HG02759 (cell line): Measurements from ENCODE around the gene JSRP1.
A peak's percentile ranks its signal among the peaks of the same experiment; 100 is the strongest.
"Not testable (repeated sequence)": the region's sequence is repeated elsewhere in the genome, so short reads cannot be mapped to it uniquely, and the experiment has no call there.

Experiments used
- ATAC-seq: cut with Tn5 transposase; IDR thresholded peaks from one replicate; pipeline ENCODE4 v1.9.1; 2021; ENCODE audit warnings: mild to moderate bottlenecking, moderate library complexity; ENCODE audit not compliant: unreplicated experiment

The JSRP1 gene

DNA sequence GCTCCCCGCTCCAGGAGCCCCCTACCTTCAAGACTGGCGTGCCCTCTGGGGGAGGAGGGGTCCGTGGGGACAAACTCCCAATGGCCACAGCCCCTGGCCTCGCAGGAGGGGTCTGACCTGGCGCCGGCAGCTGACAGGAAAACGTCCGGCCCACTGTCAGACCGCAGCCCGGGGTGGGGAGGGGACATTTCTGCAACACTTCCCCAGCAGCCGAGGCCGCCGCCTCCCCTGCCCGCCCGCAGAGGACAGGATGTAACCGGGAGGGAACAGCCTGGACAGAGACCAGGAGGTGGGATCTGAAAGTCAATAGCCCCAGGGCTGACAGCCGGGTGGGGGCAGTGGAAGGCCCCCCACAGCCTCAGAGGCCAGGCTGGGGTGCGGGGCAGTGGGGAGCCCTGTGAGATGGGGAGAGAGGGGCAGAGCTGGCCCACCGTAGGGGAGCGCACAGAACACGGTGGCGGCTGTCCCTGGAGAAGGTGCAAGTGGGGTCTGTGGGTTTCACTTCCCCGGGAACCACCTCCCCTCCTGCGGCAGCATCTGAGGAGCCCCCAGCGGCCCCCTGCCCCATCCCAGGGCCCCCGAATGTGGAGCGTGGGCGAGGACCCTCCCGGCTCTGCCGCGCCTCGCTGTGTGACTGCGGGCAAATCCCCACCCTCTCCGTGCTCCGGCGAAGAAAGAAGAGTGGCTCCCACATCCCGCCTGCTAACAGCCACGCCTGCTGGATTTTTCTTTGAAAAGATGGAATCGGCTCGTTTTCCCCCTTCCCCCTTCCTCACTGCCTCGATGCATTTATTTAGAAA, 26.0 kb upstream of the JSRP1 start, which contains the start of gene PEAK3:
TSS of gene PEAK3 (minus strand) at position 114 of the 800 bp plus-strand sequence. CDS start 1,244 bp downstream, outside the sequence.
- ATAC-seq, result no peak

DNA sequence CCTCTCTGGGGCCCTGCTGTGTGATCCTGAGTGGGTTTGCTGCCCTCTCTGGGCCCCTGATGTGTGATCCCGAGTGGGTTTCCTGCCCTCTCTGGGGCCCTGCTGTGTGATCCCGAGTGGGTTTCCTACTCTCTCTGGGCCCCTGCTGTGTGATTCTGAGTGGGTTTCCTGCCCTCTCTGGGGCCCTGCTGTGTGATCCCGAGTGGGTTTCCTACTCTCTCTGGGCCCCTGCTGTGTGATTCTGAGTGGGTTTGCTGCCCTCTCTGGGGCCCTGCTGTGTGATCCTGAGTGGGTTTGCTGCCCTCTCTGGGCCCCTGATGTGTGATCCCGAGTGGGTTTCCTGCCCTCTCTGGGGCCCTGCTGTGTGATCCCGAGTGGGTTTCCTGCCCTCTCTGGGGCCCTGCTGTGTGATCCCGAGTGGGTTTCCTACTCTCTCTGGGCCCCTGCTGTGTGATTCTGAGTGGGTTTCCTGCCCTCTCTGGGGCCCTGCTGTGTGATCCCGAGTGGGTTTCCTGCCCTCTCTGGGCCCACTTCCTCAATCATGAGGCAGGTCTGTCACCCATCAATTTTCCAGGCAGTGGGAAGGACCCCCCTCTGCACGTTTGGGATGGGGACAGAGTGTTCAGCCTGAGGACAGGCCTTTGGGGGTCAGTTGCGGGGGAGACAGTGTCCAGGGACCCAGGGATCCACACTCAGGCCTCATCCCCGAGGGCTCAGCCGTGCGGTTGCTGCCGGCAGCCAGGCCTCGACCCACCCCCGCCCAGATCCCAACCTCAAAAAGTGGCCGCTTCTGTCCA, 25.2 kb upstream of the JSRP1 start:
- not testable (repeated sequence) for ATAC-seq

DNA sequence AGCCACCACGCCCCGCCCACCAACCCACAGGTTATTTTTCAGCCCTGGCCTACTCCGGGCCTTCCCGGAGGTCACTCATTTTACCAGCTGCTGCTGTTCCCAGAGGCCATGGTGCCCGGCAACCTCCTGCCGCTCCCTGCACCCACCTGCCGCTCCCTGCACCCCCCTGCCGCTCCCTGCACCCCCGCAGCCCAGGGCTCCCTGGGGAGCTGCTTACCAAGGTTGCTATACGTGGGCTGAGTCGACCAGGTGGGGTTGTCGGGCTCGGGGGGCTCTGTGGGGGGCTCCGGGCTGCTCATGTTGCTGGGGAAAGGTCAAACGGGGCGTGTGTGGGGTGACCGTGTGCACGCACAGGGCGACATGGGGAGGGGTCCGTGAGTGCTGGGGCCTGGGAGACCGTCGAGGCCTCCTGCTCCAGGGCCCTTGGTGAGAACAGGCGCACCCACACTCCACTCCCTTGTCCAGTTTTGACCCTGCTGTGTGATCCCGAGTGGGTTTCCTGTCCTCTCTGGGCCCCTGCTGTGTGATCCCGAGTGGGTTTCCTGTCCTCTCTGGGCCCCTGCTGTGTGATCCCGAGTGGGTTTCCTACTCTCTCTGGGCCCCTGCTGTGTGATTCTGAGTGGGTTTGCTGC, 24.5 kb upstream of the JSRP1 start:
- no peak for ATAC-seq

DNA sequence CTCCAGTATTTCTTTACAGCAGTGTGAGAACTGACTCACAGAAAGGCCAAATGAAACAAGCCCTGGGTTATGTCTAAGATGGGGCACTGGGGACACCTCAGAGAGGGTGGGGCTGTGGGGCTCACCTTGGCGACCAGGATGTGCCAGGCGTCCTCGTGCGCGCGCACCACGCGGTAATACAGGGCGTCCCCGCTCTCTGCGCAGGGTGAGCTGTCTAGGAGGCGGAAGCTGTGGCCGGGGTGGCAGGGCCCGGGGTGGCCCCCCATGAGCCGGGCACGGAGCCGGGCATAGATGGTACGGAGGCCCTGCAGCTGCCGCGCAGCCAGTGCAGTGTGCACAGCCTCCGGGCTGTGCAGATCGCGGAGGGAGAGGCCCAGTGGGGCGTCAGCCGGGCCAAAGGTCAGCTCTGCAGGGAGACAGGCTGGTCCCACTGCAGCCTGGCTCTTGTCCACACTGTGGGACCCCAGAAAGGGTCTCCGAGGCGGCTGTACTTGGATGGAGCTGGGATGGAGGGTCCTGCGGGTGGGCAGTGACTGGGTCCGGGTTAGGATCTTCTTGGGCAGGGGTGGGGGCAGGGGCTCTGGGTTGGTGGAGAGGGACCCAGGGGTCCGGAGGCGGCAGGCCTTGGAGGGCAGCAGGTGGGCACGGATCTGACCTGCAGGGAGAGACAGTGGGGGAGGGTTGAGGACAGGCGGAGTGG, 22.4 kb upstream of the JSRP1 start:
- no peak for ATAC-seq

DNA sequence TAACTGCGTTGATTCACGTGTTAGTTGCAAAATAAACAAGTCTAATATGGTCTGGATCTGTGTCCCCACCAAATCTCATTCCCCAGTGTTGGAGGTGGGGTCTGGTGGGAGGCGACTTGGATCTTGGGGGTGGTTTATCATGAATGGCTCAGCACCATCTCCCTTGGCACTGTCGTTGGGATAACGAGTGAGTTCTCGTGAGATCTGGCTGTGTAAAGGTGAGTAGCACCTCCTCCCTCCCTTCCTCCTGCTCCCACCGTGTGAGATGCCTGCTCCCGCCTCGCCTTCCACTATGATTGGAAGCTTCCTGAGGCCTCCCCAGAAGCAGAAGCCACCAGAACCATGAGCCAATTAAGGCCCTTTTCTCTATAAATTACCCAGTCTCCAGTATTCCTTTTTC, 20.9 kb upstream of the JSRP1 start:
- no peak for ATAC-seq

DNA sequence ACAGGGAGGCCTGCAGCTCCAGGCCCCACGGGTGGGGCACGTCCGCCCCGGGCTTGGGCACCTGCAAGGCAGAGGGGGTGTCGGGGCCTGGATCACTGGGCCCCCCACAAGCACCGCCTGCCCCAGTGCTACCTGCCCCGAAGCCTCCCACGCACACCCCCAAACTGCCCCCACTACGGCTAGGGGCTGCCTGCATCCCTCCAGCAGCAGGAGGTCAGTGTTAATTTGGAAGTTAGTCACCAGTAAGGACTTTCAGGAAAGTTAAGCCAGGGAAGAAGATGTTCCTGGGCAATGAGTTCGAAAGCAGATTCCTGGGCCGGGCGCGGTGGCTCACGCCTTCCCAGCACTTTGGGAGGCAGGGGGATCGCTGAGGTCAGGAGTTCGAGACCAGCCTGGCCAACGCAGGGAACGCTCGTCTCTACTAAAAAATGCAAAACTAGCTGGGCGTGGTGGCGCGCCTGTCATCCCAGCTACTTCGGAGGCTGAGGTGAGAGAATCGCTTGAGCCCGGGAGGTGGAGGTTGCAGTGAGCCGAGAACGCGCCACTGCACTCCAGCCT, 20.3 kb upstream of the JSRP1 start:
- no peak for ATAC-seq

DNA sequence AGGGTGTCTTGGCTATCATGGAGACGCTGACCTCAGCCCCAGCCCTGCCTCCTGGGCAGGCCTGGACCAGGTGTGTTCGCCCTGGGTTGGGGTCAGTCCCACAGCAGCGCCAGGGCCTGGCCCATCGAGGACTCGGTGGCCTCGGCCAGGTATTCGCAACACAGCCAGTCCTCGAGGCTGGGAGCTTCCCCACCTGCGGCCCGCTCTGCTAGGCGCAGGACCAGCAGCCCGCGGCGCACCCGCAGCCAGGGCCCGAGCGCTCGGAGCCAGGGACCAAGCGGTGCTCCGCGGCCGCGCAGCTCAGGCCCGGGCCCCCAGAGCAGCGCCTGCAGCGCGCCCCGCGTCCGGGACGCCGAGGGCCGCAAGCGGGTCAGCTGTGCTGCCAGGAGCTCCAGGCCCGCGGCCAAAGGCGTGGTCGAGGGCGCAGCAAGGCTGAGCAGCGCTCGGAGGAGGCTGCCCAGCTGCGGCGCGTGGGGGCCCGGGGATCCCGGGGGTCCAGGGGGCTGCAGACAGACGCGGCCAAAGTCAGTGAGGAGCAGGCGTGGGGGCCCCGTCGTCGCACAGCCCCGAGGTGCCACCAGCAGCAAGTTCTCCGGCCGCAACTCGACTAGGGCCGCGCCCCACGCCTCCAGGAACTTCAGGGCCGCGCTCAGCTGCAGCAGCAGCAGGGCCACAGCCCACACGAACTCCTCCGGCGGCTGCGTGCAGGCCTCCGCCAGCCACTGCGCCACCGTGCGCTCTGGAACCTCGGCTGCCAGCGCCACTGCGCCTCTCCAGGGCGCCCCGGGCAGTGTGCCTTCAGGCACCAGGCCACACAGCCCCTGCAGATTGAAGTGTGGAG, 19.6 kb upstream of the JSRP1 start:
- no peak for ATAC-seq

DNA sequence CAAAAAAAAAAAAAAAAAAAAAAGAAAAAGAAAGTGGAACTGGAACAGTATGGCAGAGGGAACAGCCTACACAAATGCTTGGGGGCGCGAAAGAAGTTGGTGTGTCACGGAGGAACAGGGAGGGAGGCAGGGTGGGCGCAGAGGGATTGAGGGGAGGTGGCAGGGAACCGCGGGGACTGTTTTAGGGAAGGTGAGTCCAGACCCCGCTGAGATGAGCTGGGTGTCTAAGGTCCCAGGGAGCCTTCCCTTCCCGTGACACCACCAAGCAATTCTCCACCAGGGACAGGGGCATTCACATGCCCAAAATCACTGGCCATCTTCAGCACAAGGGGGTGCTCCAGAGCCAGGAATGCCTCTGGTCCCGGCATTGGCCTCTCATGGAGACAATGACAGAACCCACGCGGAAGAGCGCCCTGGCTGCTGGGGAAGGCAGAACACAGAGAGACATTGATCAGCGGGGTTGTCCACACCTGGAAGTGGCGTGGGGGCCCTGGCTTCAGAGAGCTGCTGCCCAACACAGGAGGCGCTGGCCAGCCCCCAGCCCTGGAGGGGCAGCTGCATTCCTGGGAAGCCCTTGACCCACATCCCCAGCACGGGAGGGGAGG, 18.8 kb upstream of the JSRP1 start:
- no peak for ATAC-seq

DNA sequence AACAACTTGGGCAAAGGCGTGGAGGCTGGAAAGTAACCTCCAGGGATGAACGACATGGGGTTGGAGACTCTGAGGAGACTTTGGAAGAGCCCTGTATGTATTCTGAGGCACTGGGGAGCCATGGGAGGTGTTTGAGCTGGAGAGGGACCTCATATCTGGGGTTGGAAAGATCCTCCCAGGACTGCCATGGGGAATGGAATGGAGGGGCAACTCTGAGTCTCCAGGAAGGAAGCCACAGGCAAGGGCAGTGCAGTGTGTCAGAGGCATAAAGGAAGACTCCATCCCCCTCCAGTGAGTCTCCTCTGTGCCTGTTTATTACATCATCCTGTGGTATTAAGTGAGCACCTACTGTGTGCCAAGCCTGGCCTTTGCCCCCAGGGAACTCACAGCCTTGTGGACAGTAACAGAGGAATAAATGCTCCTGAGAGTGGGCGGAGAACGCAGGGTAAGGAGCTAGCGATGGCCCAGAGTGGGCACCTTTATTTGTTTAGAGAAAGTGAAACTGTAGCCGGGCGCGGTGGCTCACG, 18.0 kb upstream of the JSRP1 start:
- ATAC-seq, result no peak

DNA sequence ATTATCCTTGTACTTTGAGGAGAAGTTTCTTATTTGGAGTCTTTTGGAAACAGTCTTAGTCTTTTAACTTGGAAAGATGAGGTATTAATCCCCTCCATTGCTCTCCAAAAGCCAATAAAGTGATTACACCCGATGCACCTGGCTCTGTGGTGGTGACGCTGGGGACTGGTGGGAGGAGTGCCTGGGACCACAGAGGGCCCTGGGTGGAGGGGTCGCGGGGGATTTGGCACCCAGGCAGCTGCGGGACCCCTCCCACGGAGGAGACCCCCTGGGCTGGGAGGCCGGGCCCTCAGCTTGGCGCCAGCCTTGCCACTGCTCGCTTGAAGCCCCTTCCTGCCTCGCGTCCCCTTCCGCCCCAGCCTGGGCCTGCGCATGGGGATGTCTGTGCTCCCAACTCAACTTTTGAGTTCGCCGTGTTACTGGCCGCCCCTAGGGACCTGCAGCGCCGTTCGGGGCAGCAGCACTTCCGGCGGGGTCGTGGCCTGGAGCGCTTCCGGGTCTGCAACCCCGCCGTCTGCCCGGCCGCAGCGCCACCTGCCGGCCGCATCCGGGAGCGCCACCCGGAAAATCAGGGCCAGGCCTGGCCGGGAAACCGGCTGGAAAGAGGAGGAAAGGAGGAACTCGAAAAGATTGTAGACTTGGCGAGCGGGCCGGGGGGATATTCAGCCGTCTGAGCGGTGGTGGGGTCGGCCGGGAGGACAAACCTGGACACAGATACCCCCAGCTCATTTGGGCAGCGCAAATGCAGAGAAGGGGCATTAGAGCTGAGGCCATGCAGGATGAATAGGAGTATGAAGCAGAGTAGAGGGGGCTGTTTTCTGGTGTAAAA, 17.4 kb upstream of the JSRP1 start:
- peak; percentile 34 for ATAC-seq

DNA sequence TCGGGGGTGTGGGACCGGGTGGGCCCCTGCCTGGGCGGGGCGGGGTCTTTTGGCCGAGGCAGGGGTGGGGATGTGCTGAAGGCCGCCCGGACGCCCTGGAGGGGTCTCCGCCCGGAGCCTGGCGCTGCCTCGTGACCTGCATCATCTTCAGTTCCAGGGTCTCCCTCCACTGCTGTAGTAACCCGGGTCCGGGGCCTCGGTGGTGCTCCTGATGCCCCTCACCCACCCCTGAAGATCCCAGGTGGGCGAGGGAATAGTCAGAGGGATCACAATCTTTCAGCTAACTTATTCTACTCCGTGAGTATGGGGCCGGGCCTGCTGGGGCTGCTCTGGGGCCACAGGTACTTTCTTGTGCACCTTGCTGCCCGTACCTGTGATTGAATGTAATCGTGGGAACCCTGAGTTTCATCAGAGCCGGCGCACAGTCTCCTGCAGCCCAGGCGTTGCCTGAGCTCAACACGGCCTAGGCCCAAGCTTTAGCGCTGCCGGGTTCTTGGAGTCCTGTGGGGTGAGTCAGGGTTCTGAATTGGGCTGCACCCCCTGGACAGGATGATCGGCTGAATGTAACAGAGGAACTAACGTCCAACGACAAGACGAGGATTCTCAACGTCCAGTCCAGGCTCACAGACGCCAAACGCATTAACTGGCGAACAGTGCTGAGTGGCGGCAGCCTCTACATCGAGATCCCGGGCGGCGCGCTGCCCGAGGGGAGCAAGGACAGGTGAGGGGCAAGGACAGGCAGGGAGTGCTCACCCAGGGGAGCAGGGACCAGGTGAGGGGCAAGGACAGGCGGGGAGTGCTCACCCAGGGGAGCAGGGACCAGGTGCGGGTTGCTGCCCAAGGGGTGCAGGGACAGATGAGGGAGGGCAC, 15.3 kb upstream of the JSRP1 start:
- ATAC-seq, result no peak

DNA sequence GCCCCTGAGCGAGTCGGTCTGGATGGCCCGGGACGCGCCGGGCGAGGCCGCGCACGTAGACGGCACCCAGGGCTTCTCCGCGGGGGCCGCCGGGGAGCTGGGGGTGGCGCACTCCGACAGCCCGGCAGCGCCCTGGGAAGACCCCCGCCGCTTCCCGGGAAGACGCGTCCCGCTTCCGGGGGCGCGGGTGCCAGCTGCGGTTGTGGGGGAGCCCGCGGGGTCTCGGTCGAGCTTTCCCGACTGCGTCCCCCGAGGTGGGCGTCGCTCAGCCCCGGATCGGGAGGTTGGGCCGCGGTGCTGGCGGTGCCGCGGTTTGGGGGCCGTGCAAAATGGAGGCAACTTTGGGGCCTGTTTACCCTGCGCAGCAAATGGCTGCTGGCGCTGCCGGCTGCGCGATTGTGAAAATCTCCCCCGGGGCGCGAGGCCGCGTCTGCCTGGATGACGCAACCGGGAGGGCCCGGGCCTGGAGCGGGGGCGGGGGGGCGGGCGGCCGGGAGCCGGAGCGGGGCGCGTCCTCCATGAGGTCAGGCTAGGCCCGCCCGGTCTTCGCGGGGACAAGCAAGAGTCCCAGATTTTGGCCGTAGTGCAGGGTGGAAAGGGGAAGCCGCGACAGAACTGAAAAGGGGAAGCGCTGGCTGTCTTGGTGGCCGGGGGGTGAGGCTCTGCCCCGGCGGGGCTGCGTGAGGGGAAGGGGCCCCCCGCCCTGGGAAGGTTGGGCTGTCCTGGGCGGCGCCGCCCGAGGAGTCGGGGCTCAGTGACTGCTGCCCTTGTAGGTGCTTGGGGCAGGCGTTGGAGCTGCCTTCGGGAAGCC, 14.4 kb upstream of the JSRP1 start:
- ATAC-seq, result no peak

DNA sequence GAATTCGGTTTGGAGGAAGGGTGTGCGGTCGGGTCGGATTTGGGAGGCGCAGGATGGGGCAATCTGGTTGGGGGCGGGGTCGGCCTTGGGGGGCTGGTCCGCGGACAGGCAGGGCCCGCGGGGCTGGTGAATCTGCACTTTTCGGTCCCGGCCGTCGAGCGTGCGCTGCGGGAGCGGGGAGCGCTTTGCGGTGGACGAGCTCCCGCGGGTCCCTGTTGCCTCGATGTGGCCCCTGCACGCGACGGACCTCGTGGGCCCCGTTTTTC, 13.9 kb upstream of the JSRP1 start:
- no peak for ATAC-seq

DNA sequence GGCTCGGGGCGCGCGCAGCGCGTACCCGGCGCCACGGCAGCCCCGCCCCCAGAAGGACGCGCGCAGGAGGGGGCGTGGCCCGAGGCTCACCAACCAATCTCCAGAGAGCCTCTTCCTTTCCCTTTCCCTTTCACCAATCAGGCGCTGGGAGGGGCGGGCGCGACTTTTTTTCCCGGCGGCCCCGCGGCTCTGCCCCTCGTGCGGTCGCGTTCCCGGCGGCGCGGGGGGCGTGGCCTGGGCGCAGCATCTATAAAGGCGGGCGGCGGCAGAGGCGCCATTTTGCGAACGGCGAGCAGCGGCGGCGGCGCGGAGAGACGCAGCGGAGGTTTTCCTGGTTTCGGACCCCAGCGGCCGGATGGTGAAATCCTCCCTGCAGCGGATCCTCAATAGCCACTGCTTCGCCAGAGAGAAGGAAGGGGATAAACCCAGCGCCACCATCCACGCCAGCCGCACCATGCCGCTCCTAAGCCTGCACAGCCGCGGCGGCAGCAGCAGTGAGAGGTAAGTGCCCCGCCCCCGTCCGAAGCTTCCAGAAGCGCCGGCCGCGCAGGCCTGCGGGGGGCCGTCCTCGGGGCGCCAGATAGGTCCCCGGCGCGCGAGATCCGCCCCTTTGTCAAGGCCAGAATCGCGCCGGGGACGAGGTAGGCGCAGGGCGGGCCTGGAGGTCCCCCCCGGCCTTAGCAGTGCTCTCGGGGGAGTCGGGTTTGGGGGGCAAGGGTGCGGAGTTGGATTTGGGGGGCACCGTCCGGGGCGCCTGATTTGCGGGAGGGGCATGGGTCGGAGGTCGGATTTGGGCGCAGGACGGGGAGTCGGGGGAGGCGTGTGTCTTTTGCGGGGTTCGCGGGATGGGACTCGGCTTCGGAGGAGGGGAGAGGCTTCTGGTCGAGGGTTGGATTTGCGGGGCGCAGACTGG, 13.3 kb upstream of the JSRP1 start:
- peak; percentile 60 for ATAC-seq

DNA sequence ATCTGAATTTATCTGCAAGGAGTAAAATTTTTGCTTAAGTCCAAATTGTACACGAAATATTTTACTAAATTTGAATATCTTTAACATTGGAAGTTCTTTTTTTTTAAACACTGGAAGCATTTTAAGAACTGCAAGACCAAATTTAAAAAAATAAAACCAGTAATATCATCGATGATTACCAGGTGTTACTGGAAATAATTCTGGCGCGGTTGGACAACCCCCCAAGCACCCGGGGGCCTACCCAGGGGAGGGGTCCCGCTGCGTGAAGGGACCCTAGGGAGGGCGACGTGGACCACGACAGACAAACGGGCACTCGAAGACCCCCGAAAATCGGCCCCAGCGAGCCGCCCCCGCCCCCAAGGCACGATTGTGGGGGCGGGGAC, 12.6 kb upstream of the JSRP1 start:
- no peak for ATAC-seq

DNA sequence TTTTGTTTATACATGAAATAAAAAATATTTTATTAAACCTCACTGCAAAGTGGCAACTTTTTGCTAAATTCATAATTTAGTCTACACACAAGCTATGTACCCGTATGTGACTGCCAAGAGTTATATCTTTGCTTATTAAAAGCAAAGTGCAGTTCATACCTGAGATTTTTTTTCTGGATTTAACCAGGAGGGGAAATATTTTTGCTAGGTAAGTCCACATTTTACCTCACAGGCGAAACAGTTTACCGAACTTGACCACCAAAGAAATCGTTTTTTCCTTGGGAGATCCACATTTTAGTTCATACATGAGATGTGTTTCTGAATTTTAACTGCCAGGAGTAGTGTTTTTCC, 12.2 kb upstream of the JSRP1 start:
- no peak for ATAC-seq
